ENCODE results near the gene COMP.

COMP gene

GRCh38 chr19:18780631-18781030 lies 10.5 kb downstream of the COMP start:
- Histone ChIP-seq H3K36me3 (ENCODE audit: insufficient read depth, low read length) (no peaks in the 10 kb centered on the region), H3K9me2 (replicated peaks; ENCODE audit: low read depth, low read length) (no peaks in the 10 kb centered on the region), H3K79me2 (ENCODE audit: insufficient read depth, low read length) (no peaks in the 10 kb centered on the region), H3K4me3 (ENCODE audit: low read length, poor library complexity, severe bottlenecking) (no peak overlapping the region), H4K20me1 (ENCODE audit: insufficient read depth, low read length, poor library complexity, severe bottlenecking) (no peaks in the 10 kb centered on the region), H3K9ac (ENCODE audit: low read depth, low read length, poor library complexity, severe bottlenecking) (no peak overlapping the region), H3K4me1 (ENCODE audit: insufficient read depth, low read length, poor library complexity, severe bottlenecking) (no peaks in the 10 kb centered on the region), H3K9me3 (ENCODE audit: insufficient read depth, low read depth, low read length) (no peaks in the 10 kb centered on the region), H3K27me3 (ENCODE audit: insufficient read depth, low read length, poor library complexity, severe bottlenecking) (no peaks in the 10 kb centered on the region), H3K4me2 (ENCODE audit: low read depth, low read length, poor library complexity, severe bottlenecking) (no peak overlapping the region), H2AFZ (ENCODE audit: low read length) (no peak overlapping the region), H3F3A (ENCODE audit: low read depth) (no peaks in the 10 kb centered on the region)
- TF ChIP-seq EZH2phosphoT487 (IDR thresholded peaks at IDR 0.05; ENCODE audit: borderline replicate concordance): no peak
- TF ChIP-seq CTCF (conservative IDR thresholded peaks at IDR 0.05; ENCODE audit: low read length): peak; percentile 37

- no peak overlapping the region for H3K9ac ChIP-seq (ENCODE audit: low read depth, low read length, poor library complexity, severe bottlenecking)
- no peaks in the 10 kb centered on the region for H3F3A ChIP-seq (ENCODE audit: low read depth)
- H3K27me3 ChIP-seq (ENCODE audit: insufficient read depth, low read length, poor library complexity, severe bottlenecking): no peaks in the 10 kb centered on the region
- no peaks in the 10 kb centered on the region for H4K20me1 ChIP-seq (ENCODE audit: insufficient read depth, low read length, poor library complexity, severe bottlenecking)
- no peak overlapping the region for H2AFZ ChIP-seq (ENCODE audit: low read length)
- H3K4me1 ChIP-seq (ENCODE audit: insufficient read depth, low read length, poor library complexity, severe bottlenecking): no peaks in the 10 kb centered on the region
- H3K9me2 ChIP-seq (replicated peaks; ENCODE audit: low read depth, low read length): no peaks in the 10 kb centered on the region
- no peak overlapping the region for H3K4me2 ChIP-seq (ENCODE audit: low read depth, low read length, poor library complexity, severe bottlenecking)
- no peaks in the 10 kb centered on the region for H3K36me3 ChIP-seq (ENCODE audit: insufficient read depth, low read length)
- H3K79me2 ChIP-seq (ENCODE audit: insufficient read depth, low read length): no peaks in the 10 kb centered on the region
- H3K9me3 ChIP-seq (ENCODE audit: insufficient read depth, low read depth, low read length): no peaks in the 10 kb centered on the region
- no peak for TF ChIP-seq EZH2phosphoT487 (IDR thresholded peaks at IDR 0.05; ENCODE audit: borderline replicate concordance)
- no peak for TF ChIP-seq CTCF (conservative IDR thresholded peaks at IDR 0.05; ENCODE audit: low read length)
- H3K4me3 ChIP-seq (ENCODE audit: low read length, poor library complexity, severe bottlenecking): no peak overlapping the region
Observed at GRCh38 chr19:18780081-18780480, 11.0 kb downstream of the COMP start.

GRCh38 chr19:18778826-18779495 lies 12.1 kb downstream of the COMP start:
- Histone ChIP-seq H3K36me3 (ENCODE audit: insufficient read depth, low read length) (no peaks in the 10 kb centered on the region), H3K79me2 (ENCODE audit: insufficient read depth, low read length) (no peaks in the 10 kb centered on the region), H4K20me1 (ENCODE audit: insufficient read depth, low read length, poor library complexity, severe bottlenecking) (no peaks in the 10 kb centered on the region), H3K4me3 (ENCODE audit: low read length, poor library complexity, severe bottlenecking) (no peak overlapping the region), H3F3A (ENCODE audit: low read depth) (no peaks in the 10 kb centered on the region), H3K27me3 (ENCODE audit: insufficient read depth, low read length, poor library complexity, severe bottlenecking) (no peaks in the 10 kb centered on the region), H3K9me3 (ENCODE audit: insufficient read depth, low read depth, low read length) (no peaks in the 10 kb centered on the region), H3K9ac (ENCODE audit: low read depth, low read length, poor library complexity, severe bottlenecking) (no peak overlapping the region), H2AFZ (ENCODE audit: low read length) (no peak overlapping the region), H3K4me2 (ENCODE audit: low read depth, low read length, poor library complexity, severe bottlenecking) (no peak overlapping the region), H3K4me1 (ENCODE audit: insufficient read depth, low read length, poor library complexity, severe bottlenecking) (no peaks in the 10 kb centered on the region), H3K9me2 (replicated peaks; ENCODE audit: low read depth, low read length) (no peaks in the 10 kb centered on the region)
- TF ChIP-seq CTCF (conservative IDR thresholded peaks at IDR 0.05; ENCODE audit: low read length): no peak
- TF ChIP-seq EZH2phosphoT487 (IDR thresholded peaks at IDR 0.05; ENCODE audit: borderline replicate concordance): no peak
